IMR-90 (cell line): ENCODE data around the gene DKK2. TPM values are rescaled to one million over a fixed set of nuclear protein-coding genes. Genes with fewer than 3 reads are reported as not detected.

Experiments used
- ATAC-seq: fragments of 200-7000 bp; cut with Tn5 transposase; 2 replicates; pipeline ENCODE4 v1.9.1; 2020; ENCODE audit warnings: low read depth, mild to moderate bottlenecking, moderate library complexity
- BruUV-seq: library from RNA; stranded (reverse); fragments of 400-500 nt; replicated peaks from 2 replicates; lab custom pipeline; 2021; lab: Mats Ljungman, UMichigan
- CTCF ChIA-PET: fragments of 300-600 bp; formaldehyde crosslinking; extraction: SDS; loops from one replicate; lab custom pipeline; 2021; ENCODE audit warnings: antibody characterized with exemption; lab: Yijun Ruan, JAX
- POLR2A ChIA-PET: fragments of 300-600 bp; sonication (Branson Sonifier 250); formaldehyde crosslinking; loops from one replicate; lab custom pipeline; 2022; ENCODE audit warnings: antibody characterized with exemption; ENCODE audit not compliant: unreplicated experiment; lab: Charles Lee
- DNase-seq: peaks from one replicate; pipeline ENCODE4 v3.0.0; 2013
- H2AFZ ChIP-seq: replicated peaks from 2 replicates; pipeline ENCODE3; 2013; ENCODE audit warnings: low read length, mild to moderate bottlenecking; ENCODE audit not compliant: poor library complexity
- H2AK5ac ChIP-seq: 2 replicates; pipeline ENCODE4 v1.6.1; 2013; ENCODE audit warnings: low read depth, low read length, inconsistent platforms
- H2AK9ac ChIP-seq: replicated peaks from 2 replicates; pipeline ENCODE3; 2013; ENCODE audit warnings: mild to moderate bottlenecking, low read depth, low read length, moderate library complexity; ENCODE audit not compliant: poor library complexity
- H2BK120ac ChIP-seq: 2 replicates; pipeline ENCODE4 v1.6.1; 2013; ENCODE audit warnings: low read depth, low read length, inconsistent platforms
- H2BK15ac ChIP-seq: 3 replicates; pipeline ENCODE4 v1.6.1; 2013; ENCODE audit warnings: low read depth, low read length, inconsistent platforms
- H2BK20ac ChIP-seq: 2 replicates; pipeline ENCODE4 v1.6.1; 2013; ENCODE audit warnings: low read depth, mild to moderate bottlenecking, inconsistent platforms, low read length, moderate library complexity
- H2BK5ac ChIP-seq: 2 replicates; pipeline ENCODE4 v1.6.1; 2013; ENCODE audit warnings: mild to moderate bottlenecking, low read depth, low read length, inconsistent platforms; ENCODE audit not compliant: poor library complexity, severe bottlenecking
- H3K14ac ChIP-seq: replicated peaks from 2 replicates; pipeline ENCODE4 v1.6.1; 2013; ENCODE audit warnings: low read depth, low read length, inconsistent platforms
- H3K18ac ChIP-seq: 2 replicates; pipeline ENCODE4 v1.6.1; 2013; ENCODE audit warnings: low read depth, low read length, control low read depth
- H3K23ac ChIP-seq: 2 replicates; pipeline ENCODE4 v1.6.1; 2013; ENCODE audit warnings: low read depth, low read length, inconsistent platforms
- H3K27ac ChIP-seq: 2 replicates; pipeline ENCODE4 v1.5.1; 2013; ENCODE audit warnings: mild to moderate bottlenecking, control low read depth, low read length; ENCODE audit not compliant: insufficient read depth
- H3K27me3 ChIP-seq: 2 replicates; pipeline ENCODE4 v1.6.1; 2013; ENCODE audit warnings: low read length; ENCODE audit not compliant: control insufficient read depth, insufficient read depth
- H3K36me3 ChIP-seq: 2 replicates; pipeline ENCODE4 v1.6.1; 2013; ENCODE audit warnings: low read length, mixed read lengths; ENCODE audit not compliant: control insufficient read depth, insufficient read depth
- H3K4ac ChIP-seq: 2 replicates; pipeline ENCODE4 v1.6.1; 2013; ENCODE audit warnings: low read depth, low read length, inconsistent platforms
- H3K4me1 ChIP-seq: 2 replicates; pipeline ENCODE4 v1.6.1; 2013; ENCODE audit warnings: low read length, mixed read lengths; ENCODE audit not compliant: control insufficient read depth, insufficient read depth
- H3K4me2 ChIP-seq: 2 replicates; pipeline ENCODE4 v1.6.1; 2013; ENCODE audit warnings: low read depth, mild to moderate bottlenecking, control low read depth, low read length, moderate library complexity
- H3K4me3 ChIP-seq: 2 replicates; pipeline ENCODE4 v1.5.1; 2013; ENCODE audit warnings: low read depth, mild to moderate bottlenecking, control low read depth, low read length, moderate library complexity; ENCODE audit not compliant: insufficient read depth
- H3K56ac ChIP-seq: 2 replicates; pipeline ENCODE4 v1.6.1; 2013; ENCODE audit warnings: low read length, inconsistent platforms; ENCODE audit not compliant: insufficient read depth; ENCODE audit errors: extremely low read depth
- H3K79me1 ChIP-seq, 2 experiments: 2 replicates each; pipeline ENCODE4 v1.6.1; 2013; ENCODE audit warnings: low read length in 2 of 2, inconsistent platforms in 1 of 2, low read depth in 1 of 2
- H3K9ac ChIP-seq: 2 replicates; pipeline ENCODE4 v1.6.1; 2013; ENCODE audit warnings: low read depth, low read length, control low read depth
- H3K9me1 ChIP-seq: 2 replicates; pipeline ENCODE4 v1.6.1; 2013; ENCODE audit warnings: low read length, inconsistent platforms; ENCODE audit not compliant: insufficient read depth
- H3K9me3 ChIP-seq: 2 replicates; pipeline ENCODE4 v1.6.1; 2013; ENCODE audit warnings: low read length; ENCODE audit not compliant: control insufficient read depth, insufficient read depth
- H4K20me1 ChIP-seq: 2 replicates; pipeline ENCODE4 v1.6.1; 2013; ENCODE audit warnings: low read length, inconsistent platforms; ENCODE audit not compliant: insufficient read depth
- H4K5ac ChIP-seq: 2 replicates; pipeline ENCODE4 v1.6.1; 2013; ENCODE audit warnings: mild to moderate bottlenecking, low read depth, low read length, control low read depth
- H4K8ac ChIP-seq, 2 experiments: 2 replicates each; pipeline ENCODE4 v1.6.1; 2013; ENCODE audit warnings: low read depth in 2 of 2, low read length in 2 of 2, control low read depth in 1 of 2, inconsistent platforms in 1 of 2
- H4K91ac ChIP-seq: 2 replicates; pipeline ENCODE4 v1.6.1; 2013; ENCODE audit warnings: low read depth, low read length, inconsistent platforms; ENCODE audit not compliant: insufficient read depth
- CEBPB ChIP-seq: IDR thresholded peaks from 2 replicates; pipeline ENCODE4 v1.6.1; 2012; ENCODE audit warnings: low read depth, low read length, improper control_type of control experiment
- WGBS, 2 experiments: methylation state at CpG; one replicate each; pipeline versions ENCODE4 v1.1.5 to v1.1.7; 2013; ENCODE audit warnings: missing lambda C conversion rate in 2 of 2; ENCODE audit not compliant: insufficient read length in 1 of 2; ENCODE audit errors: extremely low coverage in 2 of 2; 5-methylcytosine and 5-hydroxymethylcytosine counted together
- dilution Hi-C: fragments of 300-500 bp; cut with HindIII; formaldehyde crosslinking; loops from one replicate; pipeline ENCODE4 v1.14.3; 2018; ENCODE audit warnings: low sequenced_read_pairs; ENCODE audit not compliant: unreplicated experiment
- in situ Hi-C: fragments of 300-500 bp; cut with MboI; formaldehyde crosslinking; loops from 3 replicates; pipeline ENCODE4 v1.14.3; 2019; ENCODE audit warnings: low sequenced_read_pairs, inconsistent platforms, mixed read lengths
- intact Hi-C: fragments of 100-400 bp; cut with micrococcal nuclease; formaldehyde crosslinking; loops from 2 replicates; pipeline ENCODE4 v1.10.0; 2022
- polyA plus RNA-seq, 3 experiments: library from polyadenylated mRNA; depleted of rRNA; stranded (reverse); fragments of >200 nt; gene quantifications; 2 replicates each; pipeline ENCODE4 v1.2.3, GENCODE V29; 2012; ENCODE audit warnings: low replicate concordance in 1 of 3
- total RNA-seq: library from RNA; depleted of rRNA; stranded (reverse); fragments of >200 nt; gene quantifications from 2 replicates; pipeline ENCODE4 v1.2.3, GENCODE V29; 2012

DKK2 gene
- total and polyA plus RNA-seq, 2 of the 4 experiments (the other 2 are of a cell fraction): 0.39 to 0.72 TPM

GRCh38 chr4:106982711-106983211 is 53.4 kb downstream of the DKK2 start:
- Histone ChIP-seq H2BK120ac (no peak overlapping the region), H3K56ac (no peak overlapping the region), H4K5ac (no peak overlapping the region), H3K9me1 (no peaks in the 10 kb centered on the region), H2BK5ac (no peak overlapping the region), H4K20me1 (no peaks in the 10 kb centered on the region), H3K4ac (no peak overlapping the region), H3K23ac (no peak overlapping the region), H3K9ac (no peak overlapping the region), H3K79me1 (no peaks in the 10 kb centered on the region), H3K27ac (no peak overlapping the region), H3K27me3 (no peaks in the 10 kb centered on the region), H4K8ac (no peak overlapping the region), H3K4me2 (no peak overlapping the region), H2AK5ac (no peak overlapping the region), H2BK20ac (no peak overlapping the region), H3K4me1 (no peaks in the 10 kb centered on the region), H3K4me3 (no peak overlapping the region), H3K18ac (no peak overlapping the region), H3K36me3 (no peaks in the 10 kb centered on the region), H4K91ac (no peak overlapping the region), H3K9me3 (peaks cover 2% of the 10 kb centered on the region; the same call in 1 of the 2 replicates), H2AK9ac (no peak overlapping the region), H3K14ac (no peak overlapping the region), H2AFZ (no peak overlapping the region), H2BK15ac (no peak overlapping the region)
- in situ Hi-C loops: no loop called here
- TF ChIP-seq CEBPB: no peak
- no TSS peak for BruUV-seq
- intact Hi-C loops: no loop called here
- WGBS, 2 experiments: no CpG with 5 or more reads among the region's 1 CpG
- ATAC-seq (no peak), DNase-seq (no peak)
- CTCF ChIA-PET: no interaction called here
- POLR2A ChIA-PET: no interaction called here
- dilution Hi-C loops: no loop called here
